Lower leg skin (tissue), 4 donors: ENCODE data around the gene URM1. TPM values are rescaled to one million over a fixed set of nuclear protein-coding genes. Genes with fewer than 3 reads are reported as not detected.
"Not testable (repeated sequence)": the region's sequence is repeated elsewhere in the genome, so short reads cannot be mapped to it uniquely, and the experiment has no call there.

Experiments used
- DNase-seq, 2 donors: peaks; one replicate each; pipeline ENCODE4 v3.0.0-alpha.2; 2019; ENCODE audit warnings: low spot score in 2 of 2
- H3K4me3 ChIP-seq: fragments of 200-600 bp; sonication (generic); 2 replicates; pipeline ENCODE4 v1.5.1; 2017; ENCODE audit warnings: mild to moderate bottlenecking, low read depth; ENCODE audit not compliant: poor library complexity, severe bottlenecking
- POLR2A ChIP-seq, 2 donors: fragments of 450-650 bp; IDR thresholded peaks; one replicate each; pipeline ENCODE4 v1.6.1; 2016 to 2017; ENCODE audit warnings: antibody characterized with exemption in 2 of 2, mild to moderate bottlenecking in 1 of 2, moderate library complexity in 1 of 2
- WGBS, 2 donors: methylation state at CpG; one replicate each; pipeline ENCODE4 v1.1.5; 2018; 5-methylcytosine and 5-hydroxymethylcytosine counted together
- intact Hi-C: fragments of 100-400 bp; cut with DNase I; formaldehyde crosslinking; loops from one replicate; pipeline ENCODE4 v1.15.0; 2023; ENCODE audit warnings: low total_unique reads
- total RNA-seq, 4 donors: library from RNA; depleted of rRNA; stranded (reverse); fragments of >200 nt; gene quantifications; one replicate each; pipeline ENCODE4 v1.1.0, GENCODE V29; 2016
- TF ChIP-seq, protein P1 (sequence below), 3 donors: fragments of 450-650 bp; IDR thresholded peaks; one replicate each; pipeline ENCODE4 v1.5.1; 2016; ENCODE audit warnings: antibody characterized with exemption in 3 of 3, mild to moderate bottlenecking in 3 of 3, moderate library complexity in 2 of 3

Gene URM1
- total RNA-seq, 4 donors from 2014 or later = 24.3 to 37.7 (median 31.1) TPM

DNA sequence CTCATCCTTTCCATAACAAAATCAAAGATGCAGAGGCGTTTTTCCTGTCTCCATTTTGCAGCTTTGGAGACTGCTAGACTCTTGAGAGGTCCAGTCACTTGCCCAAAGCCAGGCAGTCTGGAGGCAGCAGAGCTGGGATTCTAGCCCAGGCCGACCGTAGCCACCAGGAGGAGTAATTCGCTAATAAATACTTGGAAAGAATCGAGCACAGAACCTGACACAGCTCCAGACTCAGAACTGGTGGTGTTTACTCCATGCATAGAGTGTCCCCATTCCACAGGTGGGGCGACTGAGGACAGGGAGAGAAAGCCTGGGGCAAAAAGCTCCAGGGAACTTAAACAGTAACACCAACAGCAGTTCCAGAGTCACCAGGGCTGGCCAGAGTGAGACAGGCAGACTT lies 38.8 kb downstream of the URM1 start:
- H3K4me3 ChIP-seq = no peak overlapping the region
- WGBS, 2 donors = 35 to 39% methylated on average over 6 of the region's 6 CpGs
- no peak for DNase-seq
- TF ChIP-seq, protein P1, sequence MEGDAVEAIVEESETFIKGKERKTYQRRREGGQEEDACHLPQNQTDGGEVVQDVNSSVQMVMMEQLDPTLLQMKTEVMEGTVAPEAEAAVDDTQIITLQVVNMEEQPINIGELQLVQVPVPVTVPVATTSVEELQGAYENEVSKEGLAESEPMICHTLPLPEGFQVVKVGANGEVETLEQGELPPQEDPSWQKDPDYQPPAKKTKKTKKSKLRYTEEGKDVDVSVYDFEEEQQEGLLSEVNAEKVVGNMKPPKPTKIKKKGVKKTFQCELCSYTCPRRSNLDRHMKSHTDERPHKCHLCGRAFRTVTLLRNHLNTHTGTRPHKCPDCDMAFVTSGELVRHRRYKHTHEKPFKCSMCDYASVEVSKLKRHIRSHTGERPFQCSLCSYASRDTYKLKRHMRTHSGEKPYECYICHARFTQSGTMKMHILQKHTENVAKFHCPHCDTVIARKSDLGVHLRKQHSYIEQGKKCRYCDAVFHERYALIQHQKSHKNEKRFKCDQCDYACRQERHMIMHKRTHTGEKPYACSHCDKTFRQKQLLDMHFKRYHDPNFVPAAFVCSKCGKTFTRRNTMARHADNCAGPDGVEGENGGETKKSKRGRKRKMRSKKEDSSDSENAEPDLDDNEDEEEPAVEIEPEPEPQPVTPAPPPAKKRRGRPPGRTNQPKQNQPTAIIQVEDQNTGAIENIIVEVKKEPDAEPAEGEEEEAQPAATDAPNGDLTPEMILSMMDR (IDR thresholded peaks at IDR 0.05) = no peak
- no peak for TF ChIP-seq POLR2A (IDR thresholded peaks at IDR 0.05)
- intact Hi-C loops = loop anchor here (10.0 kb wide), 1 partner anchor 45 kb away; no protein-coding TSS in a partner anchor

DNA sequence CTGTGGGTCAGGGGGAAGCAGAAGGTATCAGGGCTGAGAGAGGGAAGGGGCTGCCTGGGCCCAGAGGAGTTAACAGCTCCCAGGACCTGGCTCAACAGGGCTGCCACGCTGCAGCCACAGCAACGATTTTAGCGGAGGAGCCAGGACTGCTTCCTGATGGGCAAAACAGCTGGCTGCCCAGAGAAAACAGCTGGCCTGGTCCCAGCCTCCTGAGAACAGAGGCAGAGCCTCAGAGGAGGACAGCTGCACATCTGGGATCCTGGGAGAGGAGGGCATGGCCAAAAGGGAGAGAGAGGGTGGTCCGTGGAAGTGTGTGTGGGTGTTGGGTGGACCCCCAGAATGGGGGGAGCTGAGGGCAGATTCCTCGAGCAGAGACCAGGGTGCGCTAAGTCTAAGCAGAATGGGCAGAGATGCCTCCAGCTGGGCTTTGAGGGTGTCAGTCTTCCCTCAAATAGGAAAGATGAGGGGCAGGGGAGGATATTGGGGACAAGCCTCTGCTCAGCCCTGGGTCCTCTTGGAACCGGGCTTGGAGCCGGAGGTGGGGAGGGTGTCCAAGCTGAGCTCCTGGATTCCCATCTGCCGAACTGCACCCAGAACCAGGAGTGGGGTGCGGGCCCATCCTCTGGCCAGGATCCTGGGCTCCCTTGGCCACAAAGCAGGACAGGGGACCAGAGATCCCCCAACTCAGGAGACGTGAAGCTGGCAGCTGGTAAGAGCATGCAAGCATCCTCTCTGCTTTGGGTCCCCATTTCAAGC lies 40.4 kb downstream of the URM1 start:
- no peak overlapping the region for H3K4me3 ChIP-seq
- no peak for TF ChIP-seq POLR2A (IDR thresholded peaks at IDR 0.05)
- TF ChIP-seq, protein P1 (IDR thresholded peaks at IDR 0.05) = no peak
- WGBS, 2 donors = 44 to 48% methylated on average over 11 of the region's 11 CpGs
- intact Hi-C loops = loop anchor here (10.0 kb wide), 1 partner anchor 47 kb away; no protein-coding TSS in a partner anchor
- no peak for DNase-seq

DNA sequence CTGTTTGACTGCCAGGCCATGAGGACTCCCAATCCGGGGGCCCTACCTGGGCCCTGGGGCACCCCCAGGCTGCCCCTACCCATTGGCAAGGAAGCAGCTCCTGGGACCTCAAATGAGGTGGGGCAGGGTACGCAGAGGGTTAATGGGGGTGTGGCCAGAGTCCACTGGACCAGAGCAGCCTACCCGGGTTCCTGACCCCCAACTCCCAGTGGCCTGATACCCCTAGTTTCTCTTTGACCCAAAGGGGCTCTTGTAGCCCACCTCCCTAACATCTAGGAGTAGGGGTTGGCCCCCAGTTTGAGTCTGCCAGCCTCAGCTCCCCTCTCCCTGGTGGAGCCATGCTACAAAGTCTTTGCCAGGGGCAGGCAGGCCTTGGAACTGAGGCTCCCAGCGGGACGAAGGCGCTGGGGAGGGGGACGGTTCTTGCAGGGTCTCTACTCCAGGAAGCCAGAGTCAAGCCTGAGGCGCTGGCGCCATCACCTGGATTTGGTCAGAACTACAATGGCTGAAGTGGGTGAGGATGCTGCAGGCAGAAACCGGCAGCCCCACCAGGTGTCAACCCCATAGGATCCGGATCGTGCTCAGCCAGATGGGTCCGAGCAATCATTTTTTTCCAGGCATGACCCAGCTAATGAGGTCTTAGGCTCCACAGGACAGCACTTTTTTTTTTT lies 41.1 kb downstream of the URM1 start:
- TF ChIP-seq, protein P1 (IDR thresholded peaks at IDR 0.05) = no peak
- TF ChIP-seq POLR2A (IDR thresholded peaks at IDR 0.05) = no peak
- intact Hi-C loops = loop anchor here (10.0 kb wide), 1 partner anchor 47 kb away; no protein-coding TSS in a partner anchor
- peak in 1 of 2 donors; percentile 35 for DNase-seq
- WGBS, 2 donors = 18 to 22% methylated on average over 10 to 12 of the region's 13 CpGs
- H3K4me3 ChIP-seq = no peak overlapping the region

DNA sequence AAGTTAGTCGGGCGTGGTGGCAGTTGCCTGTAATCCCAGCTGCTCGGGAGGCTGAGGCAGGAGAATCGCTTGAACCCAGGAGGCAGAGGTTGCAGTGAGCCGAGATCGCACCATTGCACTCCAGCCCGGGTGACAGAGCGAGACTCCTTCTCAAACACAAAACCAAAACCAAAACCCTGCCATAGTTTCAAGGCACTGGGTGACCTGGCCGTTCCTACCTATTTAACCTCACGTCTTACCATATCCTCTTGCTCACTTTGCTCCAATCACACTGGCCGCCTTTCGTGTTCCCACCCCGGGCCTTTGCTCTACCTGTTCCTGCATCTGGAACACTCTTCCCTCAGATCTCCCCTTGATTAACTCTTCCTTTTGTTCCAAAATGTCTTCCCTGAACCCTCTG lies 42.6 kb downstream of the URM1 start:
- not testable (repeated sequence) for H3K4me3 ChIP-seq, DNase-seq
- WGBS, 2 donors = 85 to 88% methylated on average over 13 of the region's 13 CpGs
- intact Hi-C loops = loop anchor here (10.0 kb wide), 1 partner anchor 49 kb away; no protein-coding TSS in a partner anchor

- WGBS, 2 donors = 62 to 76% methylated on average over 3 of the region's 3 CpGs
- H3K4me3 ChIP-seq = no peak overlapping the region
- TF ChIP-seq, protein P1 (IDR thresholded peaks at IDR 0.05) = no peak
- no peak for TF ChIP-seq POLR2A (IDR thresholded peaks at IDR 0.05)
- intact Hi-C loops = loop anchor here (10.0 kb wide), 1 partner anchor 50 kb away; no protein-coding TSS in a partner anchor
- DNase-seq = no peak
These were observed 43.3 kb downstream of the URM1 start for GRCh38 chr9:128414461-128414860.

DNA sequence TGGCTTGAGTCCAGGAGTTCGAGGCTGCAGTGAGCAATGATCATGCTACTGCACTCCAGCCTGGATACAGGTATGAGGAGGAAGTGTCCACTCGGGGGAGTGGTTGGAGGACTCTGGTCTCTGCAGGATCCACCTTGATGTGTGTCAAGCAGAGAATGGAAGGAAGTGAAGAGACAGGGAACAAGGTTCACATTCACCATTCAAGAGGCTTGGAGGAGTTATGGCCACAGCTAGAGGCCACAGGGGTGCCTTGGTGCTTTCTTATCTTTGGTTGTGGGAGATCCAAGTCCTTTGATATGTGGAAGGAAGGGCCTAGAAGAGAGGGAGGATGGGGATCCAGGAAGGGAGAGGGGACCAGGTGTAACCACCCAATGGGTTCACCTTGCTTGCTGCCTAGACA lies 44.1 kb downstream of the URM1 start:
- WGBS, 2 donors = 78 to 81% methylated on average over 2 of the region's 2 CpGs
- no peak overlapping the region for H3K4me3 ChIP-seq
- TF ChIP-seq POLR2A (IDR thresholded peaks at IDR 0.05) = no peak
- TF ChIP-seq, protein P1 (IDR thresholded peaks at IDR 0.05) = no peak
- intact Hi-C loops = loop anchor here (5.0 to 10.0 kb wide), 2 partner anchors 50 to 1513 kb away; no protein-coding TSS in a partner anchor
- no peak for DNase-seq
